IMR-90 (cell line): ENCODE data around the gene DCST2. TPM values are rescaled to one million over a fixed set of nuclear protein-coding genes. Genes with fewer than 3 reads are reported as not detected.

Experiments
- ATAC-seq: fragments of 200-7000 bp; cut with Tn5 transposase; 2 replicates; pipeline ENCODE4 v1.9.1; 2020; ENCODE audit warnings: low read depth, mild to moderate bottlenecking, moderate library complexity
- BruUV-seq: library from RNA; stranded (reverse); fragments of 400-500 nt; replicated peaks from 2 replicates; lab custom pipeline; 2021; lab: Mats Ljungman, UMichigan
- CTCF ChIA-PET: fragments of 300-600 bp; formaldehyde crosslinking; extraction: SDS; loops from one replicate; lab custom pipeline; 2021; ENCODE audit warnings: antibody characterized with exemption; lab: Yijun Ruan, JAX
- POLR2A ChIA-PET: fragments of 300-600 bp; sonication (Branson Sonifier 250); formaldehyde crosslinking; loops from one replicate; lab custom pipeline; 2022; ENCODE audit warnings: antibody characterized with exemption; ENCODE audit not compliant: unreplicated experiment; lab: Charles Lee
- DNase-seq: peaks from one replicate; pipeline ENCODE4 v3.0.0; 2013
- H2AFZ ChIP-seq: replicated peaks from 2 replicates; pipeline ENCODE3; 2013; ENCODE audit warnings: low read length, mild to moderate bottlenecking; ENCODE audit not compliant: poor library complexity
- H2AK5ac ChIP-seq: 2 replicates; pipeline ENCODE4 v1.6.1; 2013; ENCODE audit warnings: low read depth, low read length, inconsistent platforms
- H2AK9ac ChIP-seq: replicated peaks from 2 replicates; pipeline ENCODE3; 2013; ENCODE audit warnings: mild to moderate bottlenecking, low read depth, low read length, moderate library complexity; ENCODE audit not compliant: poor library complexity
- H2BK120ac ChIP-seq: 2 replicates; pipeline ENCODE4 v1.6.1; 2013; ENCODE audit warnings: low read depth, low read length, inconsistent platforms
- H2BK15ac ChIP-seq: 3 replicates; pipeline ENCODE4 v1.6.1; 2013; ENCODE audit warnings: low read depth, low read length, inconsistent platforms
- H2BK20ac ChIP-seq: 2 replicates; pipeline ENCODE4 v1.6.1; 2013; ENCODE audit warnings: low read depth, mild to moderate bottlenecking, inconsistent platforms, low read length, moderate library complexity
- H2BK5ac ChIP-seq: 2 replicates; pipeline ENCODE4 v1.6.1; 2013; ENCODE audit warnings: mild to moderate bottlenecking, low read depth, low read length, inconsistent platforms; ENCODE audit not compliant: poor library complexity, severe bottlenecking
- H3K14ac ChIP-seq: replicated peaks from 2 replicates; pipeline ENCODE4 v1.6.1; 2013; ENCODE audit warnings: low read depth, low read length, inconsistent platforms
- H3K18ac ChIP-seq: 2 replicates; pipeline ENCODE4 v1.6.1; 2013; ENCODE audit warnings: low read depth, low read length, control low read depth
- H3K23ac ChIP-seq: 2 replicates; pipeline ENCODE4 v1.6.1; 2013; ENCODE audit warnings: low read depth, low read length, inconsistent platforms
- H3K27ac ChIP-seq: 2 replicates; pipeline ENCODE4 v1.5.1; 2013; ENCODE audit warnings: mild to moderate bottlenecking, control low read depth, low read length; ENCODE audit not compliant: insufficient read depth
- H3K27me3 ChIP-seq: 2 replicates; pipeline ENCODE4 v1.6.1; 2013; ENCODE audit warnings: low read length; ENCODE audit not compliant: control insufficient read depth, insufficient read depth
- H3K36me3 ChIP-seq: 2 replicates; pipeline ENCODE4 v1.6.1; 2013; ENCODE audit warnings: low read length, mixed read lengths; ENCODE audit not compliant: control insufficient read depth, insufficient read depth
- H3K4ac ChIP-seq: 2 replicates; pipeline ENCODE4 v1.6.1; 2013; ENCODE audit warnings: low read depth, low read length, inconsistent platforms
- H3K4me1 ChIP-seq: 2 replicates; pipeline ENCODE4 v1.6.1; 2013; ENCODE audit warnings: low read length, mixed read lengths; ENCODE audit not compliant: control insufficient read depth, insufficient read depth
- H3K4me2 ChIP-seq: 2 replicates; pipeline ENCODE4 v1.6.1; 2013; ENCODE audit warnings: low read depth, mild to moderate bottlenecking, control low read depth, low read length, moderate library complexity
- H3K4me3 ChIP-seq: 2 replicates; pipeline ENCODE4 v1.5.1; 2013; ENCODE audit warnings: low read depth, mild to moderate bottlenecking, control low read depth, low read length, moderate library complexity; ENCODE audit not compliant: insufficient read depth
- H3K56ac ChIP-seq: 2 replicates; pipeline ENCODE4 v1.6.1; 2013; ENCODE audit warnings: low read length, inconsistent platforms; ENCODE audit not compliant: insufficient read depth; ENCODE audit errors: extremely low read depth
- H3K79me1 ChIP-seq, 2 experiments: 2 replicates each; pipeline ENCODE4 v1.6.1; 2013; ENCODE audit warnings: low read length in 2 of 2, inconsistent platforms in 1 of 2, low read depth in 1 of 2
- H3K9ac ChIP-seq: 2 replicates; pipeline ENCODE4 v1.6.1; 2013; ENCODE audit warnings: low read depth, low read length, control low read depth
- H3K9me1 ChIP-seq: 2 replicates; pipeline ENCODE4 v1.6.1; 2013; ENCODE audit warnings: low read length, inconsistent platforms; ENCODE audit not compliant: insufficient read depth
- H3K9me3 ChIP-seq: 2 replicates; pipeline ENCODE4 v1.6.1; 2013; ENCODE audit warnings: low read length; ENCODE audit not compliant: control insufficient read depth, insufficient read depth
- H4K20me1 ChIP-seq: 2 replicates; pipeline ENCODE4 v1.6.1; 2013; ENCODE audit warnings: low read length, inconsistent platforms; ENCODE audit not compliant: insufficient read depth
- H4K5ac ChIP-seq: 2 replicates; pipeline ENCODE4 v1.6.1; 2013; ENCODE audit warnings: mild to moderate bottlenecking, low read depth, low read length, control low read depth
- H4K8ac ChIP-seq, 2 experiments: 2 replicates each; pipeline ENCODE4 v1.6.1; 2013; ENCODE audit warnings: low read depth in 2 of 2, low read length in 2 of 2, control low read depth in 1 of 2, inconsistent platforms in 1 of 2
- H4K91ac ChIP-seq: 2 replicates; pipeline ENCODE4 v1.6.1; 2013; ENCODE audit warnings: low read depth, low read length, inconsistent platforms; ENCODE audit not compliant: insufficient read depth
- CEBPB ChIP-seq: IDR thresholded peaks from 2 replicates; pipeline ENCODE4 v1.6.1; 2012; ENCODE audit warnings: low read depth, low read length, improper control_type of control experiment
- CHD1 ChIP-seq: IDR thresholded peaks from 2 replicates; pipeline ENCODE4 v1.6.1; 2012; ENCODE audit warnings: low read depth, low read length, improper control_type of control experiment
- ELK1 ChIP-seq: fragments of 150-350 bp; IDR thresholded peaks from 2 replicates; pipeline ENCODE4 v1.6.1; 2016; ENCODE audit warnings: low read depth, mild to moderate bottlenecking, low read length, moderate library complexity, borderline replicate concordance
- FOS ChIP-seq: fragments of 150-350 bp; IDR thresholded peaks from 2 replicates; pipeline ENCODE4 v1.6.1; 2016; ENCODE audit warnings: low read depth, low read length
- MAFK ChIP-seq: IDR thresholded peaks from 2 replicates; pipeline ENCODE4 v1.6.1; 2012; ENCODE audit warnings: low read depth, low read length, improper control_type of control experiment
- MAZ ChIP-seq: IDR thresholded peaks from 2 replicates; pipeline ENCODE4 v1.6.1; 2012; ENCODE audit warnings: low read depth, mild to moderate bottlenecking, low read length, improper control_type of control experiment, moderate library complexity, borderline replicate concordance
- MXI1 ChIP-seq: IDR thresholded peaks from 2 replicates; pipeline ENCODE4 v1.6.1; 2012; ENCODE audit warnings: low read depth, mild to moderate bottlenecking, low read length, moderate library complexity, borderline replicate concordance
- POLR2A ChIP-seq: IDR thresholded peaks from 2 replicates; pipeline ENCODE4 v1.6.1; 2012; ENCODE audit warnings: mild to moderate bottlenecking, low read depth, low read length
- USF2 ChIP-seq: fragments of 150-350 bp; IDR thresholded peaks from 2 replicates; pipeline ENCODE4 v1.6.1; 2017; ENCODE audit warnings: mild to moderate bottlenecking, antibody characterized with exemption, low read length, low read depth
- WGBS, 2 experiments: methylation state at CpG; one replicate each; pipeline versions ENCODE4 v1.1.5 to v1.1.7; 2013; ENCODE audit warnings: missing lambda C conversion rate in 2 of 2; ENCODE audit not compliant: insufficient read length in 1 of 2; ENCODE audit errors: extremely low coverage in 2 of 2; 5-methylcytosine and 5-hydroxymethylcytosine counted together
- dilution Hi-C: fragments of 300-500 bp; cut with HindIII; formaldehyde crosslinking; loops from one replicate; pipeline ENCODE4 v1.14.3; 2018; ENCODE audit warnings: low sequenced_read_pairs; ENCODE audit not compliant: unreplicated experiment
- in situ Hi-C: fragments of 300-500 bp; cut with MboI; formaldehyde crosslinking; loops from 3 replicates; pipeline ENCODE4 v1.14.3; 2019; ENCODE audit warnings: low sequenced_read_pairs, inconsistent platforms, mixed read lengths
- intact Hi-C: fragments of 100-400 bp; cut with micrococcal nuclease; formaldehyde crosslinking; loops from 2 replicates; pipeline ENCODE4 v1.10.0; 2022
- polyA plus RNA-seq, 3 experiments: library from polyadenylated mRNA; depleted of rRNA; stranded (reverse); fragments of >200 nt; gene quantifications; 2 replicates each; pipeline ENCODE4 v1.2.3, GENCODE V29; 2012; ENCODE audit warnings: low replicate concordance in 1 of 3
- total RNA-seq: library from RNA; depleted of rRNA; stranded (reverse); fragments of >200 nt; gene quantifications from 2 replicates; pipeline ENCODE4 v1.2.3, GENCODE V29; 2012
- TF ChIP-seq, protein P1 (sequence below): conservative IDR thresholded peaks from 2 replicates; pipeline ENCODE4 v1.5.1; 2012; ENCODE audit warnings: mild to moderate bottlenecking, low read depth, low read length, improper control_type of control experiment

Gene DCST2
- total and polyA plus RNA-seq, 2 of the 4 experiments (the other 2 are of a cell fraction) = 0.14 TPM; not detected in 1

DNA sequence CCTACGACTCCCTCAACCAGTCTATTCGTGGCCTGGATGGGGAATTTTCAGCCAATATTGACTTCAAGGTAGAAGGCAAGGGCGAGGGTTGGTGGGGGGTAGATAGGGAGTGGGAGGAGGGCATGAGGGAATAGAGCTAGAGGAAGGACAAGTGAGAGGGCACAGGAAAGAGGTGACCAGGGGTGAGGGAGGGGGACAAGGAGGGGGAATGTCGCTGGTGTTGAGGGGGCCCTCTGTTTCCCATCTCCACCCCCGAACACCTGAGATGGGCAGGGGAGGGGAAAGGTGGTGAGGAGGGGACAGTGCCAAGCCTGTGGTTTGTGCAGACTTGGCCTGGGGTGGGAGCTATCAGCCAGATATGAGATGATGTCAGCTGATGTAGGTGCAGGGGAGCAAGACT, 9.2 kb upstream of the DCST2 start:
- no peak overlapping the region for H3K18ac ChIP-seq
- no peak overlapping the region for H2AK9ac ChIP-seq
- H4K8ac ChIP-seq = no peak overlapping the region
- ATAC-seq = no peak
- POLR2A ChIA-PET = no interaction called here
- no peak overlapping the region for H2BK20ac ChIP-seq
- intact Hi-C loops (no loop called here), dilution Hi-C loops (no loop called here), in situ Hi-C loops (no loop called here)
- no peak overlapping the region for H2AFZ ChIP-seq
- no peak overlapping the region for H3K56ac ChIP-seq
- WGBS, 2 experiments = no CpG with 5 or more reads among the region's 5 CpGs
- H2BK120ac ChIP-seq = no peak overlapping the region
- H2BK15ac ChIP-seq = no peak overlapping the region
- H3K79me1 ChIP-seq = no peaks in the 10 kb centered on the region
- H4K20me1 ChIP-seq = no peaks in the 10 kb centered on the region; the same call in 1 of the 2 replicates
- H3K4me3 ChIP-seq = no peak overlapping the region
- no peak for TF ChIP-seq CEBPB
- no peak for TF ChIP-seq USF2
- no peak for TF ChIP-seq MAZ
- no peak for TF ChIP-seq MAFK
- no peak for TF ChIP-seq ELK1
- no peak for TF ChIP-seq POLR2A
- TF ChIP-seq CHD1 = no peak
- TF ChIP-seq MXI1 = no peak
- TF ChIP-seq, protein P1, sequence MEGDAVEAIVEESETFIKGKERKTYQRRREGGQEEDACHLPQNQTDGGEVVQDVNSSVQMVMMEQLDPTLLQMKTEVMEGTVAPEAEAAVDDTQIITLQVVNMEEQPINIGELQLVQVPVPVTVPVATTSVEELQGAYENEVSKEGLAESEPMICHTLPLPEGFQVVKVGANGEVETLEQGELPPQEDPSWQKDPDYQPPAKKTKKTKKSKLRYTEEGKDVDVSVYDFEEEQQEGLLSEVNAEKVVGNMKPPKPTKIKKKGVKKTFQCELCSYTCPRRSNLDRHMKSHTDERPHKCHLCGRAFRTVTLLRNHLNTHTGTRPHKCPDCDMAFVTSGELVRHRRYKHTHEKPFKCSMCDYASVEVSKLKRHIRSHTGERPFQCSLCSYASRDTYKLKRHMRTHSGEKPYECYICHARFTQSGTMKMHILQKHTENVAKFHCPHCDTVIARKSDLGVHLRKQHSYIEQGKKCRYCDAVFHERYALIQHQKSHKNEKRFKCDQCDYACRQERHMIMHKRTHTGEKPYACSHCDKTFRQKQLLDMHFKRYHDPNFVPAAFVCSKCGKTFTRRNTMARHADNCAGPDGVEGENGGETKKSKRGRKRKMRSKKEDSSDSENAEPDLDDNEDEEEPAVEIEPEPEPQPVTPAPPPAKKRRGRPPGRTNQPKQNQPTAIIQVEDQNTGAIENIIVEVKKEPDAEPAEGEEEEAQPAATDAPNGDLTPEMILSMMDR = no peak
- TF ChIP-seq FOS = no peak
- H3K36me3 ChIP-seq = no peaks in the 10 kb centered on the region
- DNase-seq = no peak
- H3K4ac ChIP-seq = no peak overlapping the region
- no peak overlapping the region for H4K91ac ChIP-seq
- no peak overlapping the region for H3K14ac ChIP-seq
- BruUV-seq = no TSS peak
- H3K27me3 ChIP-seq = peaks cover 24% of the 10 kb centered on the region
- H3K9me3 ChIP-seq = no peaks in the 10 kb centered on the region
- no peak overlapping the region for H2BK5ac ChIP-seq
- H3K23ac ChIP-seq = no peak overlapping the region
- peaks cover 11% of the 10 kb centered on the region for H3K9me1 ChIP-seq
- H3K4me1 ChIP-seq = peaks cover 7% of the 10 kb centered on the region
- no peak overlapping the region for H3K4me2 ChIP-seq
- no peak overlapping the region for H3K27ac ChIP-seq
- H4K5ac ChIP-seq = no peak overlapping the region
- no peak overlapping the region for H2AK5ac ChIP-seq
- CTCF ChIA-PET = interaction anchor here (2.4 kb wide), 1 partner anchor 42 kb away, joined by 9 read pairs; no protein-coding TSS in a partner anchor
- H3K9ac ChIP-seq = no peak overlapping the region
